Loucy (cell line): ENCODE measurements around the gene RFTN2.

Experiments used
- EZH2phosphoT487 ChIP-seq: fragments of 200-600 bp; IDR thresholded peaks from 2 replicates; pipeline ENCODE4 v1.6.1; 2018; ENCODE audit warnings: antibody characterized with exemption, mild to moderate bottlenecking, moderate library complexity, borderline replicate concordance
- TF ChIP-seq, protein P1 (sequence below): fragments of 200-600 bp; sonication (generic); conservative IDR thresholded peaks from 2 replicates; pipeline ENCODE4 v1.5.1; 2014; ENCODE audit warnings: mild to moderate bottlenecking, antibody characterized with exemption, low read length

DNA sequence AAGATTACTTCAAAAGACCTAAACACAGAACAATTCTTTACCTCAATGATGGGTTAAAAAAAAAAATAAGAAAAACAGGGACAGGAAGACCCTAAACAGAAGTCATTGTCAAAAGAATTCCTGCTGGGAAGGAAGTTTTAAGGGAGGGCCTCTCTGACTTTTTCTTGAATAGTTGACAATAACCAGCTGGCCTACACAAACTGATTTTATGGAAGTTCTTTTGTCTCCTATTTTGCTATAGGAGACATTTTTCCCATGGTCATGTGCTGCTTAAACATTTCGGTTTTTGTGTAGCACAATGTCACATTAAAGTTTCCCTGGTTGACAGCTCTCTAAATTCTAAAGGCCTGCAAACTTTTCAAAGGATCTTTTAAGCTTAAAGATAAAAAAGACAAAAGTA lies 55.3 kb downstream of the RFTN2 start:
- TF ChIP-seq, protein P1, sequence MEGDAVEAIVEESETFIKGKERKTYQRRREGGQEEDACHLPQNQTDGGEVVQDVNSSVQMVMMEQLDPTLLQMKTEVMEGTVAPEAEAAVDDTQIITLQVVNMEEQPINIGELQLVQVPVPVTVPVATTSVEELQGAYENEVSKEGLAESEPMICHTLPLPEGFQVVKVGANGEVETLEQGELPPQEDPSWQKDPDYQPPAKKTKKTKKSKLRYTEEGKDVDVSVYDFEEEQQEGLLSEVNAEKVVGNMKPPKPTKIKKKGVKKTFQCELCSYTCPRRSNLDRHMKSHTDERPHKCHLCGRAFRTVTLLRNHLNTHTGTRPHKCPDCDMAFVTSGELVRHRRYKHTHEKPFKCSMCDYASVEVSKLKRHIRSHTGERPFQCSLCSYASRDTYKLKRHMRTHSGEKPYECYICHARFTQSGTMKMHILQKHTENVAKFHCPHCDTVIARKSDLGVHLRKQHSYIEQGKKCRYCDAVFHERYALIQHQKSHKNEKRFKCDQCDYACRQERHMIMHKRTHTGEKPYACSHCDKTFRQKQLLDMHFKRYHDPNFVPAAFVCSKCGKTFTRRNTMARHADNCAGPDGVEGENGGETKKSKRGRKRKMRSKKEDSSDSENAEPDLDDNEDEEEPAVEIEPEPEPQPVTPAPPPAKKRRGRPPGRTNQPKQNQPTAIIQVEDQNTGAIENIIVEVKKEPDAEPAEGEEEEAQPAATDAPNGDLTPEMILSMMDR = no peak
- TF ChIP-seq EZH2phosphoT487 = no peak
